Endothelial cell of hepatic sinusoid (primary cell): ENCODE measurements around the gene RPA1.
"Not testable (repeated sequence)": the region's sequence is repeated elsewhere in the genome, so short reads cannot be mapped to it uniquely, and the experiment has no call there.

ENCODE experiments used
- in situ Hi-C: cut with HindIII; loops from 2 replicates; pipeline ENCODE4 v1.10.0; 2017; ENCODE audit warnings: low sequenced_read_pairs

The RPA1 gene

DNA sequence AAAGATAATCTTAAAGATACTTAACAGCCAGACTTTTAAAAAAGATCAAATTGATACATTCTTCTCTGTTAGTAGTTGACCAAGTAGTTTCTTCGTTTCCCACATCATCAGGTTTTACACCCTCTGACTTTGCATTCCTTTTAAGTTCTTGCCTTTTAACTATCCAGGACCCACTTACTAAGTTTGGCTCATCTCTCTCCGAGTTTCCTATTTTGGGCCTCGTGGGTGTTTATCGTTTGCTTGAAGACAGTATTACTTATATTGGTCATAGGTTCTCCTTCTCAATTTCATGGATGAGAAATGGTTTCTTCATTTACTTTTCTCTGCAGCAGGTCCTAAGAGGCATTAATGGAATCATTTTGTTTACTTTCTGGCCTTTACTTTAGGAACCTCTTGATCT is 43.2 kb downstream of the RPA1 start:
- in situ Hi-C loops, result no loop called here

DNA sequence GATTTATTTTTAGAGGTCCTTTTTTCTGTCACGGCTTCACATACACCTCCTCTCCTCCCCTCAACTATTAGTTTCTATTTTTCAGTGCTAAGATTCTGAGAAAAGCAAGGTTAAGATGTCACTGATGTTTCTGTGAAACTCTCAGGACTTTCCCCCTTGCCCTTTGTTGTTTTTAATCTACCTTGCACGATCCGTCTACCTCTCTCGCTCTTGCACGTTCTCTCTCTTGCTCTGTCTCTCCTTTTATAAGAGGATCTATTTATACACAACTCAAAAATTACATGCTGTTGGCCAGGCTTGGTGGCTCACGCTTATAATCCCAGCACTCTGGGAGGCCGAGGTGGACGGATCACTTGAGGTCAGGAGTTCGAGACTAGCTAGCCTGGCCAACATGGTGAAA is 43.6 kb downstream of the RPA1 start:
- in situ Hi-C loops, result no loop called here

DNA sequence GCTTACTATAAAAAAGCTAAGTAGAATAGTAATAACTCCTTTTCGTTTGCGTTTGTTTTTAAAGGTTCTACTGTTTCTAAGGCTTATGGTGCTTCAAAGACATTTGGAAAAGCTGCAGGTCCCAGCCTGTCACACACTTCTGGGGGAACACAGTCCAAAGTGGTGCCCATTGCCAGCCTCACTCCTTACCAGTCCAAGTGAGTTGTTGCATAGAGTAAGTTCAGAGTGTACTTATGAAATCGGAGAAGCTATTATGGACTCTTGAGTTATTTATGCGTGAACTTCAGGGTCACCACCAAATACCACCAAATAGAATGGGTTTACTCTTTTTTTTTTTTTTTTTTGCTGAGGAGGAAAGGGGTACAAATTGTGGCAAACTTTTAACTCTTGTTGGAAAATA is 45.8 kb downstream of the RPA1 start:
- in situ Hi-C loops, result no loop called here

DNA sequence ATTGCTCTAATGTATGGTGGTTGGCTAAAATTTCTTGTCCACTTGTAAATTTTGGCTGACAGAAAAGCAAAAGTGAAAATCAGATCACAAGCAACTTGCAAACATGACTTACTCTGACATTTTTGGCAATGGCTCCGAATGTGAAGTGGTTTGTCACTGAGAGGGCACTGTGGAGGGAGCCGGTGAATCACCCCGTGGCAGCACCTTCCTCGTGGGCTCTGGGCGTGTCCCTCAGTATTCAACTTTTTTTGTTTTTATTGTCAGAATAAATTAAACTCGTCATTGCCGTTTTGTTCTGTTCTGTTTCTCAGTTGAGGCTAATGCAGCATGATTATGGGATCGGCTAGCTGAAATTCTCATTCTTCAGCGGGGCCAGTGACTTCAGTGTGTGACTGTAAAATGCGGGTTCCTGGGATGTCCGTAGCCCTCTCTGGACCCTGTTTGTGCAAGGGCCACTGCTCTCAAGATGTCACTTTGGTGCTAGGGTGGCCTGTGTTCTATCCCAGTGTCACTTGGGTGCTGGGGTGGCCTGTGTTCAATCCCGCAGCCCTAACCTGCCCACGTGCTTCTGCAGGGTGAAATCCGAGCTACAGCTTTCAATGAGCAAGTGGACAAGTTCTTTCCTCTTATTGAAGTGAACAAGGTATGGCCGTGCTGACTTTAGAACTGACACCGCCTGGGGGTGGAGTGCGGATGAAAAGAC is 48.8 kb downstream of the RPA1 start:
- in situ Hi-C loops, result no loop called here

DNA sequence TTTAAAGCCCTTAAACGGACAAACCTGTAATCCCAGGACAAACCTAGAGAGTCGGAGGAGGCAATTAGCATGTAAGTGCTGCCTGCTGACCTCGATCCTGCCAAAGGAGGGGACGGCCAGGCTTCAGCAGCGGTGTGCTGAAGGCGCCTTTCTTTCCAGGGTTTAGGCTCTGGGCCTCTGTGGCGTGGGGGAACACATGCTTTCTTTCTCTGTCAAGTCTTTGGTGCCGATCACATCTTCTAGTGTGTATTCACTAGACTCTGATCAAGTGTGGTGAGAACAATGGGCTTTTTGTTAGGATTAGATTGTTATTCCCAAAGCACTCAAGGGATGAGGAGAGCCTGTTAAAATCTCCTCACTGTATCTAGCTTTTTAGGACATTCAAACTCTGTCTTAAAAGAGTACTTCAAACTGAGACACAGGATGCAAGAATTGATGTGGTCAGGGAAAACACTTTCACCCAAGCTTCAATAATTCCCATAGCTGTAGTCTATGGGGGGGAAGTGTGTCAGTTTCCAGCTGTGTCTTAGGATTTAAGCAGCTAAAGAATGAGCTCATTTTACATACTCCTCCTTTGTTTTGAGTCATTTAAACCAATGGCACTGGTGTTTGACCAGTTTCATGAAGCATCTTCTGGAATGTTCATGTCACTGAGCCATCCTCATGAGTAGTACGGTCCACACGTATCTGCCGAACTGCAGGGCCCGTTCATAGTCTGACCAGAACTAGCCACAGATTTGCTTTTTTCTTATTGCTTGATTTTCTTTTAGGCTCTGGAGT is 51.2 kb downstream of the RPA1 start:
- in situ Hi-C loops, result loop anchor here (10.0 kb wide), 2 partner anchors 56 to 154 kb away; partner anchors contain the start of genes DPH1 and SMYD4

DNA sequence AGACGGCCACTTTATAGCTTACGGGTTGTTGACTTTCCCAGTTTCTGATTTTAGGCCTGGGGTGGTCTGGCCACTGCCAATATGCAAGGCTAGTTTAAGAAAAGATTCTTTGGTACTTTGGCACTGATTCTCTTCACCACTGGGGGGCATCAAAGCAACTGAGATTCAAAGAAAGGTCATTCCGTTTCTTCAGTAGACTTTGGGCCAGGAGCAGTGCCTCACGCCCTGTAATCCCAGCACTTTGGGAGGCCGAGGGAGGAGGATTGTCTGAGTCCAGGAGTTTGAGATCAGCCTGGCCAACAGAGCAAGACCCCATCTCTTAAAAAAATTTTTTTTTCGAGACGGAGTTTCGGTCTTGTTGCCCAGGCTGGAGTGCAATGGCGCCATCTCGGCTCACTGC is 53.0 kb downstream of the RPA1 start:
- in situ Hi-C loops, result loop anchor here (10.0 kb wide), 2 partner anchors 58 to 152 kb away; partner anchors contain the start of genes DPH1 and SMYD4

DNA sequence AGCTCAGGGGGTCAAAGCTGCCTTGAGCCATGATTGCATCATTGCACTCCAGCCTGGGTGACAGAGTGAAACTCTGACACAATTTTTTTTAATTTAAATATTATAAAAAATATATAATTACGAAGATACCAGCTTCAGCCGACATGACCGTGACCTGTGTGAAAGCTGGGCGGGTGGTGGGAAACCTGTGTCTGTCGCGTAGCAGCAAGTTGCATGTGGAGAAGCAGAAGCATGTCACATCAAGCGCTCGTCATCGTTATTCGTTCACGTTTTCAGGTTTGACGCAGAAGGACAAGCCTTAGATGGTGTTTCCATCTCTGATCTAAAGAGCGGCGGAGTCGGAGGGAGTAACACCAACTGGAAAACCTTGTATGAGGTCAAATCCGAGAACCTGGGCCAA is 53.7 kb downstream of the RPA1 start:
- in situ Hi-C loops, result loop anchor here (10.0 kb wide), 2 partner anchors 59 to 151 kb away; partner anchors contain the start of genes DPH1 and SMYD4

DNA sequence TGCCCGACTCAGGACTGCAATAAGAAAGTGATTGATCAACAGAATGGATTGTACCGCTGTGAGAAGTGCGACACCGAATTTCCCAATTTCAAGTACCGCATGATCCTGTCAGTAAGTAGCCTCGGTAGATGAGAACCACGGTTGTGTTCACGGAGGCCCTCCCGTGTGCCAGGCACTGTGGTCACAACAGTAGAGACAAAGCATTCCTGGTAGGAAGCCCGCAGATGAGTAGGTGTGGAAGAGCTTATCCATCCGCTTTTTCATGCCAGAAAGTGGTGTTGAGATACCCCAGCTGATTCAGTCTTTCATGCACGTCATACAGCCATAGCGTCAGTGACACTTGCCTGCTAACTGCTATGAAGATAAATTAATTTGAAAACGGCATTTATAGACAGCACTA is 58.9 kb downstream of the RPA1 start:
- in situ Hi-C loops, result loop anchor here (10.0 kb wide), 2 partner anchors 64 to 146 kb away; partner anchors contain the start of genes DPH1 and SMYD4

DNA sequence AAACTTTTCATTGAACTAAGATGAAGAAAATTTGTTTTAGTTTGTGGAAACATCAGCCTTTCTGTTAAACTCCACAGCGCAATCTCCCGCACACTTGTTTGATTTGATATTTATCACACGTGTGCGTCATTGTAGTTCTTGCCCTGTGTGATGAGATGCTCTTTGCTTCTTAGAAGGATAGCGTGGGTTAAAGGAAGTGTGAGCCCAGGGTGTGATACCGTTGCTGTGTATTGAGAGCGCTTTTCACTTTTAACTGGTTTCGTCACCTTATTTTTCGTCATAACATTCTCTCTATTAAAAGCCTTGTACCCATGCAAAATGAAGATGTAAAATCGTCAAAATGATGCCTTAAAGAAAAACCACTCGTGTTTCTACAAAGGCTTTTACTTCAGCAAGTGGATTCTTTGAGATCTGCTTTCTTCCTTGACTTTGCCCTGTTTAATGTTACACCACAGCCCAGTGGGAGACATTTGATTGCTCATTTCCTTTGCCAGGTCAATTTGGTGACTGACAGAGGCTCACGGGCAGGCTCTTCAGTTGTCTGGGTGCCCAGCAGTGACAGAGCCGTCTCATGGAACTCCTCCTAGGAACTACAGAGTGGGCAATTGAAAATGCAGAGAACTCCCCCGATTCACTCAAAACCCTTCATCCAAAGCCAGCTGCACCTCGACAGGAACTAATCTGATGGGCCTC is 61.1 kb downstream of the RPA1 start:
- in situ Hi-C loops, result no loop called here

DNA sequence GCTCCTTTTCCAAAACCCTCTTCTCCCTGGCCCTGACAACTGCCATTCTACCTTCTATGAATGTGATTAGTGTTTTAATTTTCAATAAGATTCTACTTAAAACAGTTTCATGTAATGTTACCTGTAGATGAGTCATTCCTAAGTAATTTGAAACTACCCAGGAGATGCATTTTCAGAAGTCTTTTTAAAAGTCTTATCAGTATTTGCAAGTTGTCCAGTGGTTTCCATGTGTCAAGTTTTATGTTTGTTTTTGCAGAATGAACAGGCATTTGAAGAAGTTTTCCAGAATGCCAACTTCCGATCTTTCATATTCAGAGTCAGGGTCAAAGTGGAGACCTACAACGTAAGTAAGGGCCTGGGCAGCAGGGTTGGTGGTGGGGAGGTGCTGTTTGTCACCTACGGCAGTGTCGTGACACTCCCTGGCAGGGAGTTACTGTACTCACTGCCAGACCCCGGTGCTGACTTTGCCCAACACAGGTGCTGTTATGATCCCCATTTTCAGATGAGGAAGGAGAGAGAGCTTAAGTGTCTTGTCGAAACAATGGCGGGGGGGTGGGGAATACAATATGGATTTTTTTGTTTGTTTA is 65.0 kb downstream of the RPA1 start:
- in situ Hi-C loops, result no loop called here

DNA sequence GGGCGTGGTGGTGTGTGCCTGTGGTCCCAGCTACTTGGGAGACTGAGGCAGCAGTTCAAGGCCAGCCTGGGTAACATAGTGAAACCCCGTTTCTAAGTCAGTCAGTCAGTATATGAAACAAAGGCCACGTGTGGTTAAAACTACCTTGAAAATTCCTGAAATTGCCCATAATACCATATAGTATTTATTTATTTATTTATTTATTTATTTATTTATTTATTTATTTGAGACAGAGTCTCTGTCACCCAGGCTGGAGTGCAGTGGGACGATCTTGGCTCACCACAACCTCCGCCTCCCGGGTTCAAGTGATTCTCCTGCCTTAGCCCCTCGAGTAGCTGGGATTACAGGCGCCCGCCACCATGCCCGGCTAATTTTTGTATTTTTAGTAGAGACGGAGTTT is 65.7 kb downstream of the RPA1 start:
- in situ Hi-C loops, result not testable (repeated sequence)

DNA sequence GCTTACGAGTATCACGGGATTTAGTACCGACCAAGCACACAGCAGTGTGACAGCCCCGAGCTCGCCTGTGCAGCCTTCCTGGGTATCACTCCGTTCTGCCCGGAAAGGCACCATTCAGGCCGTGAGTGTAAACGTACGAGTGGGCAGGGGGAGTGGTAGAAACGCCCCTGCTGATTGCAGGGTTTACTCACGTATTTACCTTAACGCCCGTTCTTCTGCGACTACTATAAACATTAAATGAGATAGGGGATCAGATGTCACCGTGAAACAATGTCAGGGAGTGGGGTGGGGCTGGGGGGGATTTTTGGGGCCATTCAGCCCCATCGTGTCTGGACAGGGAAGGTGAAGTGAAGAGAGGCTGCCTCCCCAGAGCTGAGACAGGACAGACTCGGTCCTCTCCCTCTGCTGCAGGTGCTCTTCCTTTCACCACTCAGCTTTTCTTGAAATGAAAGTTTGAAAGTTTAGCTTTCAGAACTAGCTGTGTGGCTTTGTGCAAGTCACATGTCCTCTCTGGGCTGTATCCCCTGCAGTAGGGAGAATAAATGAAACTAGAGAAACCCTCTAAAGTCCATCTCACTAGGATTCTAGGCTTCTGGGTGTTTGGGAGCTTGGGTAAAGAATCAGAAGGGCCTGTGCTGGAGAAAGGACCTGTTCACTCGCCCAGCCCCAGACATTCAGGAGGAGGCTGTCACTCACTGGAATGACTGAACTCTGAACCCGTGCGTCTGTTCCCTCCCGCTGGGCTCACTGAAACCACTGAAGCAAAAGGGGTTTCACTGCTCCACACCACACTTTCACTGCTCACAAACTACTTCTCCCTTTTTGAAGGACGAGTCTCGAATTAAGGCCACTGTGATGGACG is 66.7 kb downstream of the RPA1 start:
- in situ Hi-C loops, result no loop called here

DNA sequence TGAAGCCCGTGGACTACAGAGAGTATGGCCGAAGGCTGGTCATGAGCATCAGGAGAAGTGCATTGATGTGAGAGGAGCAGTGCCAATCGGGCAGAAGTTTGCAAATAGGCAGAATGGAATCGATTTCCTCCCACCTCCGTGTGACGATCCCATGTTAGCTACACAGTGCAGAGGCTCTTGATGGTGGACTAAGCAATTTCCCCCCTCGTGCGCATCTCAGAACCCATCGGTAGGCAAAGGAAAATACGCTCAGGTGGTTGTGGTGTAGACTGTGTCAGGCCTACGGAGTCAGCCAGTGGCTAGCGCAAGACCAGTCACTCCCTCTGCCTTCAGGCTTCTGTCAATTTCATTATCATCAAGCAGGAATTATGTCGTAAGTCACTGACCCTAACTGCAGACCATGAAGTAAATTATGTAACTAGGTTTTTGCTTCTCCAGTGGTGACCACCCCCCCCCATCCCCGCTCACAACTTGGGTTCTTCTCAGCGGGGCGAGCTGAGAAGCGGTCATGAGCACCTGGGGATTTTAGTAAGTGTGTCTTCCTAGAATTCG is 67.4 kb downstream of the RPA1 start:
- in situ Hi-C loops, result no loop called here

DNA sequence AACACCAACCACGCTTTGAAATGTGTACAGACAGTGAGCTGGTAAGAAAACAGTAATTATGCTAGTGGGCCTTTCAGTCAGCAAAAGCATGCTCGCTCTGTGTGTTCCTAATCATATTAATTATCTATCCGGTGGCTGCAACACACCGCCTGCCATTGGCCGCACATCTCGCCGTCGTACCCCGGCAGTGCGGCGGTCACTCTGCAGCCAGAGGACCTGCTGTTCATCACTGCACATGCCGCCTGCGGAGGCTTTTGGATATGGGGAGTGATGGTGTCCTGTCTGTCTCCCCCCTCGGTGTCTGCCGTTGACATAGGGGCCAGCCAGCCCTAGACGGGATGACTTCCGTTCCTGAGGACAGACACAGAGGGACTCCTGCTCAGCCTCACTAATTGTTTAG is 68.5 kb downstream of the RPA1 start:
- in situ Hi-C loops, result no loop called here

DNA sequence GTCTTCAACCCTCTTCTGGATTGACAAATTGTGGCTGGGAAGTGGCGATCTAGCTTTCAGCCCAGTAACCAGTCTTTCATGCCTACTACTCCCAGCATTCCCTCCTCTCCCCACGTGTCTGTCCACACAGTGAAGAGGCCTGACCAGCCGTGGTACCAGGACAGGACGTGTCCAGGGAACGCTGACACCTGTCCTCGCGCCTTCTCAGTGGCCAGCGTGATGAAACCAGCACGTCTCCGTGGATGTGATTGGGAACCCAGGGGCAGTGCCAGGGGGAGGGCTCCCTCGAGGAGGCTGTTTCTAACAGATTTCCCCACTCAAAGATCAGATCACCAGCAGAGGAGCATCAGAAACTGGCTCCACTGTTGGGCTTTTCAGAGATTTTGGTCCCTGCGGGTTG is 69.1 kb downstream of the RPA1 start:
- in situ Hi-C loops, result no loop called here

DNA sequence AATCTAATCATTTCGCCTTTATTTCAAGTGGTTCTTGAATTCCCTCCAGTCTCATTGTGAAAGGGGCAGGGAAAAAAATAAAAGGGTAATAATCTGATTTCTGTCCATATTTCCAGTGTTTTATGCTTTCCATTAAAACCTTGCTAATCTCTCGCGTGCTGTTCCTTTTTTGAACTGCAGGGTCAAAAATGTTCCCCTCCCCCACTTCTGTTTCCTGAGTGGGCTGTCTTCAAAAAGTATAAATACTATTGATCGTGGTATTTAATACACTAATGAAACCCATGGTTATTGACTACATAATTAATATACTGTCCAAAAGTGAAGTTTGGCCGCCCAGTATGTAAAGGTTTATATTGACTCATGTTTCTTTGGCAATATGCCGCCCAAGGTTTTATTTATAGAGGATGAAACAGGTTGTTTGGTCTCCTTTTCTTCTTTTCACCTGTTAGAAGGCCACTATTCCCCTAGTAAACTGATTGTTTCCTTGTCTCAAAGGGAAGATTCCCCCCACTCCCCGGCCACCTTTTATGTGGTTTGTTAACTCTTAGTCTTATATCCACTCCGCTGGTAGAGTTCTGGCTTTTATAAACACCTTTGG is 69.7 kb downstream of the RPA1 start:
- in situ Hi-C loops, result no loop called here

DNA sequence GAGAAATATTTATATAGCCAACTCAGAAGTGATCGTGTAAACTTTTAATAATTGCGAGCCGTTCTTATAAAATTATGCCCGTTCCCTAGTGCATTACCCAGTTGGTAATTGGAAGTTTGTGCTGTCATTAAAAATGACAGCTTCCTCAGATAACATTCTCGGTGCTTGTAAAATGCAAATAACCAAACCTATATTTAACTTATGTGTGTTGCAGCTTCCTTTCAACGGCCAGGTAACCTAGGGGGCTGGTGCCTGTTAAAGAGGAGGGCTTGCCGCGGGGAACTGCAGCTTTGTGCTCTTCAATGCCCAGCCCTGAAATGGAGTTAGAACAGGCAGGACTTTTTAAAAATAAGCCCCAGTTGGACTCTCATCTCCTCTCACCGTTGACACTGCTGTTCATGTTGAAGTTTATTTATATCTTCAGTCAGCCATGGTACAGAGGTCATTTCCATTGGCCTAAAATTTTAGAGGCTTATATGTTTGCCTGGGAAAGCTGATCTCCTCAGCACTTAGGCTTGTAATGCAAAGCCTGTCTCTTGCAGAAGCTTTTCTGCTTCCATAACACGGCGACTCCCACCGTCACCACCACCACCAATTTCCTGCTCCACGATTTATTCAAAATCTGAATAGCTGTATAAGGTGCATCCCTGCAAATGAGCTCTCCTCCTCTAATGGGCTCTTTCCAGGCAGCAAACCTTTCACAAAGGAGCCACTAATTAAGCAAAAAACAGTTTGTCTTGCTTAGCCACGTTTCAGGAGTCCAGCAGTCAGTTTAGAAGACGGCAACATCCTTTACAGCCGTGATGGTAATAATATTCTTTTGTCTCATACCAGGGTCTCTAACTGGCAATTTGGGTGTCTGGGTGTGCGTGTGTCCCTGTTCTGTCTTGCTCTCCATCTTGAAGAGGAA is 74.7 kb downstream of the RPA1 start:
- in situ Hi-C loops, result no loop called here

DNA sequence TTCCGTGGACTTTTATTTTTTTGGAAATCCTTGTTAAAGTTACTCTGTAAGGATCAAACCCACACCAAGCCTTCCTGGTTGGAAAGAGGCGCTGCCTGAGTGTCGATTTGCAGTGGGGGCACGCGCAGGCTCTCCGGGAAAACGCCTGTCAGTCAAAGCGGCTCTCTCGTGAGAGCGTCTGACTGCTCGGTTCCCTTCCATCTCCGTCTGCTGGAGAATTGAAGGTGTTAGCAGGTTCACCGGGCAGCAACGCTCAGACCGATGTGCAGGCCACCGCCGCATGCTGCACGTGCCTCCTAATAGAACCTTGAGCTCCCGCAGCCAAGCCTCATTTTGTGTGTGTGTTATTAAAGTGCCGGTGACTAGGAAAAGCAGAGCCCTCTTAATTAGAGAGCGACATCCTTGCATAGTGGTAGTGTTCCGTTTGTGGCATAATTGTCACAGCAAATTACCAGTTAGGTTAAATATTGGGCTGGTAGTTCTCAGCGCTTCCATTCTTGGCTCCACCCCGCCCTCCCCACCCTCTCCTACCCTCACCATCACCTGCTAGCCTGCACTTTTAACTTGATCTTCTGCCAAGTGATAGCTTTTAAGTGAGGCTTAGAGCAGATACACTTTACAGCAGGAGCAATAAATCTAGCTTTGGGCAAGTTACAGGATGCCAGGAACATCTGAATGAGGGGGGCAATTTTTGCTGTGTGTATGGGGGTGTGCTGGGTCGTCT is 75.5 kb downstream of the RPA1 start:
- in situ Hi-C loops, result no loop called here
